Measurements from ENCODE around the gene USP4.

Gene USP4

GRCh38 chr3:49324768-49325167 lies 15.1 kb downstream of the USP4 start:
- no peaks in the 10 kb centered on the region for H3K27me3 ChIP-seq (ENCODE audit: insufficient read depth, low read length)
- no peaks in the 10 kb centered on the region for H3K9me3 ChIP-seq (ENCODE audit: low read length)
- H4K20me1 ChIP-seq (ENCODE audit: insufficient read depth, low read length): no peaks in the 10 kb centered on the region
- H3K4me1 ChIP-seq (ENCODE audit: insufficient read depth, low read length, severe bottlenecking): no peaks in the 10 kb centered on the region
- H3K9me2 ChIP-seq (ENCODE audit: low read depth, low read length): no peaks in the 10 kb centered on the region
- H3K4me3 ChIP-seq (ENCODE audit: low read depth, low read length, poor library complexity, severe bottlenecking): no peak overlapping the region
- H3K4me2 ChIP-seq (ENCODE audit: low read length): no peak overlapping the region
- TF ChIP-seq, protein P1, sequence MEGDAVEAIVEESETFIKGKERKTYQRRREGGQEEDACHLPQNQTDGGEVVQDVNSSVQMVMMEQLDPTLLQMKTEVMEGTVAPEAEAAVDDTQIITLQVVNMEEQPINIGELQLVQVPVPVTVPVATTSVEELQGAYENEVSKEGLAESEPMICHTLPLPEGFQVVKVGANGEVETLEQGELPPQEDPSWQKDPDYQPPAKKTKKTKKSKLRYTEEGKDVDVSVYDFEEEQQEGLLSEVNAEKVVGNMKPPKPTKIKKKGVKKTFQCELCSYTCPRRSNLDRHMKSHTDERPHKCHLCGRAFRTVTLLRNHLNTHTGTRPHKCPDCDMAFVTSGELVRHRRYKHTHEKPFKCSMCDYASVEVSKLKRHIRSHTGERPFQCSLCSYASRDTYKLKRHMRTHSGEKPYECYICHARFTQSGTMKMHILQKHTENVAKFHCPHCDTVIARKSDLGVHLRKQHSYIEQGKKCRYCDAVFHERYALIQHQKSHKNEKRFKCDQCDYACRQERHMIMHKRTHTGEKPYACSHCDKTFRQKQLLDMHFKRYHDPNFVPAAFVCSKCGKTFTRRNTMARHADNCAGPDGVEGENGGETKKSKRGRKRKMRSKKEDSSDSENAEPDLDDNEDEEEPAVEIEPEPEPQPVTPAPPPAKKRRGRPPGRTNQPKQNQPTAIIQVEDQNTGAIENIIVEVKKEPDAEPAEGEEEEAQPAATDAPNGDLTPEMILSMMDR (IDR thresholded peaks at IDR 0.05; ENCODE audit: low read length): no peak
- TF ChIP-seq EZH2 (IDR thresholded peaks at IDR 0.05; ENCODE audit: borderline replicate concordance, low read length): no peak
- no peaks in the 10 kb centered on the region for H3F3A ChIP-seq (ENCODE audit: insufficient read depth, low read length)
- H3K36me3 ChIP-seq (ENCODE audit: insufficient read depth, low read length): peaks cover 88% of the 10 kb centered on the region
- no peak overlapping the region for H3K27ac ChIP-seq (ENCODE audit: low read depth, low read length, poor library complexity, severe bottlenecking)
- no peak overlapping the region for H3K9ac ChIP-seq (ENCODE audit: low read length)
- H2AFZ ChIP-seq (ENCODE audit: low read length): no peak overlapping the region
- no peaks in the 10 kb centered on the region for H3K79me2 ChIP-seq (ENCODE audit: insufficient read depth, low read length)

DNA sequence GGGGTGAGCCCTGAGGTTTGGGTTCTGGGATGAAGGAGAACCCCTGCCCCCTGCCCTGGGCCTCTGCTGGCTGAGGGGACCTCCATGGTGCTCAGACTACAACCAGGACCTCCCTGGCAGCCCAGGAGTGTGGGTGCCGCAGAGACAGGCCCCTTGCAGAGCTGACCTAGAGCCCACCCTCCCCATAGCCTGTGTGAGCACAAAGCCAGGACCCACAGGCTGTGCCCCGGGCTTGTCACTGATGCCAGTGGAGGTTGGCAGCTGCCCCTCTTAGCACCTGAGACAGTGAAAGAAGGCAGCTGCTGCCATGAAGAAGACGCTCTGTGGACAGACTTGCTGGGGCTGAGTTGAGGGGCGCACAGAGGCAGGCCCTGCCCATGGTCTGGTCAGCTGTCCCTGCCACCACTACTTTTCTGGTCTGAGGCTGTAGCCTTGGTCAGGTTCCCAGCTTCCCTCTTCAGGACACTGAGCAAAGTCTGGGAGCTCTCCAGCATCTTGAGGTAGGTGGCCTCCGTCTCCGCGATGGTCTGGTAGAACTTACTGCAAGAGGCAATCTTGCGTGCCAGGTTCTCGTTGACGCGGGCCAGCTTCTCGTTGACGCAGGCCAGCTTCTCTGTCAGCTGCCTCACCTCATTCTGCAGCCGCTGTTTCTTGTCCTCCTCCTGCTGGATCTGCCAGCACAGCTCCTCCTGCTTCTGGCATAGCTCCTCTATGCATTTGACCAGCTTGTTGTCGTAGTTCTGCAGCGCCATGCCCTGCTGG lies 23.0 kb downstream of the USP4 start:
- H3K4me2 ChIP-seq (ENCODE audit: low read length): no peak overlapping the region
- no peaks in the 10 kb centered on the region for H4K20me1 ChIP-seq (ENCODE audit: insufficient read depth, low read length)
- no peaks in the 10 kb centered on the region for H3K4me1 ChIP-seq (ENCODE audit: insufficient read depth, low read length, severe bottlenecking)
- TF ChIP-seq EZH2 (IDR thresholded peaks at IDR 0.05; ENCODE audit: borderline replicate concordance, low read length): no peak
- no peak overlapping the region for H3K4me3 ChIP-seq (ENCODE audit: low read depth, low read length, poor library complexity, severe bottlenecking)
- no peaks in the 10 kb centered on the region for H3K9me3 ChIP-seq (ENCODE audit: low read length)
- H3K27me3 ChIP-seq (ENCODE audit: insufficient read depth, low read length): no peaks in the 10 kb centered on the region
- H3K79me2 ChIP-seq (ENCODE audit: insufficient read depth, low read length): no peaks in the 10 kb centered on the region
- peaks cover 71% of the 10 kb centered on the region for H3K36me3 ChIP-seq (ENCODE audit: insufficient read depth, low read length)
- H2AFZ ChIP-seq (ENCODE audit: low read length): no peak overlapping the region
- H3K9ac ChIP-seq (ENCODE audit: low read length): no peak overlapping the region
- H3K9me2 ChIP-seq (ENCODE audit: low read depth, low read length): no peaks in the 10 kb centered on the region
- H3K27ac ChIP-seq (ENCODE audit: low read depth, low read length, poor library complexity, severe bottlenecking): no peak overlapping the region
- no peaks in the 10 kb centered on the region for H3F3A ChIP-seq (ENCODE audit: insufficient read depth, low read length)

DNA sequence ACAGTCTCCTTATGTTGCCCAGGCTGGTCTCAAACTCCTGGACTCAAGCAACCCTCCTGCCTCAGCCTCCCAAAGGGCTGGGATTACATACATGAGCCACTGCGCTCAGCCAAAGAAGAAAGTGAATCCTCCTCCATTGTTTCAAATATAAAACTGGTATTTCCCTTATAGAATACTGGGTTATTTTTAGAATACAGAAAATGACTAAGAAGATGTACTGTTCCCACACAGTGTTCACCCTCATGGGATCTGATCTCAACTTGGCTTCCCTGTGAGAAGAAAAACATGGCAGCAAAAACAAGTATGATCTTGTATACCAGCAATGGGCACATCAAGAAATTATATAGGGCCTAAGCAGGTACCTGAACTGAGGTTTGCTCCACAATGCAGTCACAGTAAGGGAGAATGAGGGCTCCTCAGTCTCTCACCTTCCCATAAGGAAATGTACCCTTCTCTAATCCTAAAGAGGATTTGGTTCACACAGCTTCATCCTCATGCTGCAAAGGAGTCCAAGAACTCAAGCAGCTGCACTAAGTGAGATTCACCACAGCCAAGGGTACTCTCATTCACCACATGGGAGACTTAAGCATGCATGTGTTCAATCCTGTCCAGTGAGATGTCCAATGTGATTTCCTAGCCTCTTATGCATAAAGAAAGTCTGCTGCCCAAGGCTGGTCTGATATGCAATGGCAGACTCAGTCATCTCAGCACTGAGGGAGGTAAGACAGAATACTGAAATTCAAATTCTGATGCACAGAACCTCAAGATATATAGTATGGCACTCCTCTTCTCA lies 25.8 kb downstream of the USP4 start:
- H3F3A ChIP-seq (ENCODE audit: insufficient read depth, low read length): no peaks in the 10 kb centered on the region
- H3K4me3 ChIP-seq (ENCODE audit: low read depth, low read length, poor library complexity, severe bottlenecking): no peak overlapping the region
- H3K36me3 ChIP-seq (ENCODE audit: insufficient read depth, low read length): peaks cover 63% of the 10 kb centered on the region
- TF ChIP-seq, protein P1 (IDR thresholded peaks at IDR 0.05; ENCODE audit: low read length): no peak
- no peak for TF ChIP-seq EZH2 (IDR thresholded peaks at IDR 0.05; ENCODE audit: borderline replicate concordance, low read length)
- H3K4me1 ChIP-seq (ENCODE audit: insufficient read depth, low read length, severe bottlenecking): no peaks in the 10 kb centered on the region
- no peaks in the 10 kb centered on the region for H3K9me3 ChIP-seq (ENCODE audit: low read length)
- no peak overlapping the region for H2AFZ ChIP-seq (ENCODE audit: low read length)
- no peak overlapping the region for H3K27ac ChIP-seq (ENCODE audit: low read depth, low read length, poor library complexity, severe bottlenecking)
- no peak overlapping the region for H3K9ac ChIP-seq (ENCODE audit: low read length)
- no peaks in the 10 kb centered on the region for H4K20me1 ChIP-seq (ENCODE audit: insufficient read depth, low read length)
- no peak overlapping the region for H3K4me2 ChIP-seq (ENCODE audit: low read length)
- no peaks in the 10 kb centered on the region for H3K27me3 ChIP-seq (ENCODE audit: insufficient read depth, low read length)
- H3K9me2 ChIP-seq (ENCODE audit: low read depth, low read length): no peaks in the 10 kb centered on the region
- H3K79me2 ChIP-seq (ENCODE audit: insufficient read depth, low read length): no peaks in the 10 kb centered on the region
